OCI-LY7 (cell line): ENCODE data around the gene LRRN2.

Experiments
- CTCF ChIP-seq: fragments of 200-600 bp; sonication (generic); conservative IDR thresholded peaks from 2 replicates; pipeline ENCODE4 v1.5.1; 2014; ENCODE audit warnings: mild to moderate bottlenecking, antibody characterized with exemption, low read length, moderate library complexity, mixed read lengths
- EZH2phosphoT487 ChIP-seq: fragments of 200-600 bp; sonication (generic); IDR thresholded peaks from 2 replicates; pipeline ENCODE4 v1.6.1; 2018; ENCODE audit warnings: low read depth, borderline replicate concordance, mild to moderate bottlenecking, mixed run types, antibody characterized with exemption, low read length, moderate library complexity, mixed read lengths

DNA sequence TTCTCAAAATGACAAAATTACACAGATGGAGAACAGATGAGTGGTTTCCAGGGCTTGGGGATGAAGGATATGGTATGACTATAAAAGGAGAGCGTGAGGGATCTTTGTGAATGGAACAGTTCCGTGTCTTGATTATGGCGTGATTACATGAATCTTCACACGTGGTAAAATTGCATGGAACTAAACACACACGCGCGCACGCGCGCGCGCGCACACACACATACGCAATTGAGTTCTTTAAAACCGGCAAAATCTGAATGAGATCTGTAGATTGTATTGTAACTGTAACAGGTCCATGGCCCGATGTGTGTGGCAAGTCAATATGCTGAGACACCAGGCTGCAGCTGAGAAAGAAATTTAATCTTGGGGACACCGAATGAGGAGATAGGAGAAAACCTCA, 11.1 kb upstream of the LRRN2 start:
- TF ChIP-seq CTCF, result no peak
- TF ChIP-seq EZH2phosphoT487, result no peak
